Panc1 (cell line): ENCODE results near the gene ITGAV. TPM values are rescaled to one million over a fixed set of nuclear protein-coding genes. Genes with fewer than 3 reads are reported as not detected.
A peak's percentile ranks its signal among the peaks of the same experiment; 100 is the strongest.

Experiments used
- ATAC-seq: fragments of 200-7000 bp; cut with Tn5 transposase; 2 replicates; pipeline ENCODE4 v1.9.1; 2020; ENCODE audit warnings: mild to moderate bottlenecking, moderate library complexity
- BruUV-seq: library from RNA; stranded (reverse); fragments of 400-500 nt; replicated peaks from 2 replicates; lab custom pipeline; 2021; lab: Mats Ljungman, UMichigan
- CTCF ChIA-PET: fragments of 300-600 bp; sonication (Branson Sonifier 250); formaldehyde crosslinking; loops from one replicate; lab custom pipeline; 2022; ENCODE audit warnings: antibody characterized with exemption; lab: Charles Lee
- POLR2A ChIA-PET: fragments of 300-600 bp; sonication (Branson Sonifier 250); formaldehyde crosslinking; loops from one replicate; lab custom pipeline; 2022; ENCODE audit warnings: antibody characterized with exemption; lab: Charles Lee
- DNase-seq: peaks from one replicate; pipeline ENCODE4 v3.0.0-alpha.2; 2010; ENCODE audit warnings: low read depth, low spot score
- H3K27ac ChIP-seq: 2 replicates; pipeline ENCODE4 v1.5.1; 2011; ENCODE audit warnings: mild to moderate bottlenecking, low read length, inconsistent platforms
- H3K27me3 ChIP-seq: fragments of 200-500 bp; sonication (Bioruptor generic); 2 replicates; pipeline ENCODE4 v1.6.0; 2014; ENCODE audit warnings: low read length, inconsistent platforms; ENCODE audit not compliant: control insufficient read depth, insufficient read depth
- H3K36me3 ChIP-seq: fragments of 200-500 bp; sonication (Bioruptor generic); 2 replicates; pipeline ENCODE4 v1.5.1; 2014; ENCODE audit warnings: inconsistent platforms, mild to moderate bottlenecking, low read length, moderate library complexity; ENCODE audit not compliant: control insufficient read depth, insufficient read depth
- H3K4me1 ChIP-seq: 2 replicates; pipeline ENCODE4 v1.5.1; 2011; ENCODE audit warnings: inconsistent platforms, mild to moderate bottlenecking, low read length, moderate library complexity; ENCODE audit not compliant: control insufficient read depth, insufficient read depth
- H3K4me3 ChIP-seq, 2 experiments: 2 replicates each; pipeline ENCODE4 v1.5.1; 2011 to 2012; ENCODE audit warnings: low read depth in 2 of 2, low read length in 2 of 2, mild to moderate bottlenecking in 2 of 2, inconsistent platforms in 1 of 2, moderate library complexity in 1 of 2
- H3K9me3 ChIP-seq: fragments of 200-500 bp; sonication (Bioruptor generic); 2 replicates; pipeline ENCODE4 v1.5.1; 2014; ENCODE audit warnings: low read depth, mild to moderate bottlenecking, inconsistent platforms, low read length, moderate library complexity; ENCODE audit not compliant: control insufficient read depth, insufficient read depth
- POLR2AphosphoS5 ChIP-seq: IDR thresholded peaks from 2 replicates; pipeline ENCODE4 v1.6.1; 2012; ENCODE audit warnings: mild to moderate bottlenecking, low read depth, low read length, moderate library complexity
- SIN3A ChIP-seq: IDR thresholded peaks from 2 replicates; pipeline ENCODE4 v1.6.1; 2012; ENCODE audit warnings: low read depth, mild to moderate bottlenecking, low read length, moderate library complexity, borderline replicate concordance; ENCODE audit not compliant: insufficient read depth
- TCF7L2 ChIP-seq: IDR thresholded peaks from 2 replicates; pipeline ENCODE4 v1.6.1; 2011; ENCODE audit warnings: mild to moderate bottlenecking, low read depth, low read length, inconsistent platforms
- in situ Hi-C: cut with HindIII; loops from 2 replicates; pipeline ENCODE4 v1.10.0; 2016; ENCODE audit warnings: low sequenced_read_pairs, low pct_unique_long_range_greater_than_20kb
- intact Hi-C: fragments of 100-400 bp; cut with micrococcal nuclease; formaldehyde crosslinking; loops from one replicate; pipeline ENCODE4 v1.10.0; 2022; ENCODE audit not compliant: unreplicated experiment
- total RNA-seq: library from RNA; stranded (reverse); gene quantifications from one replicate; pipeline ENCODE4 v1.2.1, GENCODE V29; 2021; ENCODE audit not compliant: unreplicated experiment
- TF ChIP-seq, protein P1 (sequence below), 2 experiments: IDR thresholded peaks; 2 replicates each; pipeline ENCODE4 v1.6.1; 2011 to 2012; ENCODE audit warnings: low read depth in 2 of 2, control low read depth in 1 of 2, low read length in 1 of 2, mild to moderate bottlenecking in 1 of 2, moderate library complexity in 1 of 2; ENCODE audit not compliant: insufficient read depth in 1 of 2
- TF ChIP-seq, protein P2 (sequence below): fragments of 450-650 bp; IDR thresholded peaks from 2 replicates; pipeline ENCODE4 v1.5.1; 2017; ENCODE audit warnings: mild to moderate bottlenecking

The ITGAV gene
- total RNA-seq, 1 experiment from 2014 or later: 218 TPM

DNA sequence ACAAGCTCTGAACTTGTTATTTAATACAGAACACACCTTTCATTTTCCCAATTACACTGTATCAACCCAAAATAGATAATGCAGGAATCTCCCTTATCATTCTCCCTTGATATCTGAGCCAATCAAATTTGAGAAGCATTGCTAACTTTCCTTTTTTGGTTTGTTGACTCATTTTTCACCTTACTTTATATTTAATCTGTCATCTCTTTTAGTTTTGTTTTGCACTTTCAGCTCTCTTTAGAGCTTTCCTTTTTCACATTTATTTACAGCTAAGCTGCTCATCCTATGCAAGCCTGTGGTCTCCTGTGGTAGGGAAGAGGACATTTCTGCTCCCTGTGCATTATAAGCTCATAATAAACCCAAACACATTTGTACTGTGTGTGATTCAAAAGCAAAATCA, 50.1 kb downstream of the ITGAV start:
- H3K4me3 ChIP-seq: no peak overlapping the region
- H3K27ac ChIP-seq: no peak overlapping the region
- no peaks in the 10 kb centered on the region for H3K9me3 ChIP-seq
- H3K27me3 ChIP-seq: no peaks in the 10 kb centered on the region
- TF ChIP-seq, protein P1, sequence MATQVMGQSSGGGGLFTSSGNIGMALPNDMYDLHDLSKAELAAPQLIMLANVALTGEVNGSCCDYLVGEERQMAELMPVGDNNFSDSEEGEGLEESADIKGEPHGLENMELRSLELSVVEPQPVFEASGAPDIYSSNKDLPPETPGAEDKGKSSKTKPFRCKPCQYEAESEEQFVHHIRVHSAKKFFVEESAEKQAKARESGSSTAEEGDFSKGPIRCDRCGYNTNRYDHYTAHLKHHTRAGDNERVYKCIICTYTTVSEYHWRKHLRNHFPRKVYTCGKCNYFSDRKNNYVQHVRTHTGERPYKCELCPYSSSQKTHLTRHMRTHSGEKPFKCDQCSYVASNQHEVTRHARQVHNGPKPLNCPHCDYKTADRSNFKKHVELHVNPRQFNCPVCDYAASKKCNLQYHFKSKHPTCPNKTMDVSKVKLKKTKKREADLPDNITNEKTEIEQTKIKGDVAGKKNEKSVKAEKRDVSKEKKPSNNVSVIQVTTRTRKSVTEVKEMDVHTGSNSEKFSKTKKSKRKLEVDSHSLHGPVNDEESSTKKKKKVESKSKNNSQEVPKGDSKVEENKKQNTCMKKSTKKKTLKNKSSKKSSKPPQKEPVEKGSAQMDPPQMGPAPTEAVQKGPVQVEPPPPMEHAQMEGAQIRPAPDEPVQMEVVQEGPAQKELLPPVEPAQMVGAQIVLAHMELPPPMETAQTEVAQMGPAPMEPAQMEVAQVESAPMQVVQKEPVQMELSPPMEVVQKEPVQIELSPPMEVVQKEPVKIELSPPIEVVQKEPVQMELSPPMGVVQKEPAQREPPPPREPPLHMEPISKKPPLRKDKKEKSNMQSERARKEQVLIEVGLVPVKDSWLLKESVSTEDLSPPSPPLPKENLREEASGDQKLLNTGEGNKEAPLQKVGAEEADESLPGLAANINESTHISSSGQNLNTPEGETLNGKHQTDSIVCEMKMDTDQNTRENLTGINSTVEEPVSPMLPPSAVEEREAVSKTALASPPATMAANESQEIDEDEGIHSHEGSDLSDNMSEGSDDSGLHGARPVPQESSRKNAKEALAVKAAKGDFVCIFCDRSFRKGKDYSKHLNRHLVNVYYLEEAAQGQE (IDR thresholded peaks at IDR 0.05; ENCODE audit: insufficient read depth in 1 of 2, low read depth in 2 of 2, low read length in 1 of 2): no peak
- TF ChIP-seq, protein P2, sequence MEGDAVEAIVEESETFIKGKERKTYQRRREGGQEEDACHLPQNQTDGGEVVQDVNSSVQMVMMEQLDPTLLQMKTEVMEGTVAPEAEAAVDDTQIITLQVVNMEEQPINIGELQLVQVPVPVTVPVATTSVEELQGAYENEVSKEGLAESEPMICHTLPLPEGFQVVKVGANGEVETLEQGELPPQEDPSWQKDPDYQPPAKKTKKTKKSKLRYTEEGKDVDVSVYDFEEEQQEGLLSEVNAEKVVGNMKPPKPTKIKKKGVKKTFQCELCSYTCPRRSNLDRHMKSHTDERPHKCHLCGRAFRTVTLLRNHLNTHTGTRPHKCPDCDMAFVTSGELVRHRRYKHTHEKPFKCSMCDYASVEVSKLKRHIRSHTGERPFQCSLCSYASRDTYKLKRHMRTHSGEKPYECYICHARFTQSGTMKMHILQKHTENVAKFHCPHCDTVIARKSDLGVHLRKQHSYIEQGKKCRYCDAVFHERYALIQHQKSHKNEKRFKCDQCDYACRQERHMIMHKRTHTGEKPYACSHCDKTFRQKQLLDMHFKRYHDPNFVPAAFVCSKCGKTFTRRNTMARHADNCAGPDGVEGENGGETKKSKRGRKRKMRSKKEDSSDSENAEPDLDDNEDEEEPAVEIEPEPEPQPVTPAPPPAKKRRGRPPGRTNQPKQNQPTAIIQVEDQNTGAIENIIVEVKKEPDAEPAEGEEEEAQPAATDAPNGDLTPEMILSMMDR: no peak
- no peak for TF ChIP-seq POLR2AphosphoS5
- TF ChIP-seq TCF7L2: no peak
- TF ChIP-seq SIN3A: no peak
- ChIA-PET POLR2A (no interaction called here), CTCF (interaction anchor here (0.6 kb wide), 1 partner anchor 135 kb away, joined by 4 read pairs; no protein-coding TSS in a partner anchor)
- intact Hi-C loops: no loop called here
- H3K36me3 ChIP-seq: peaks cover 49% of the 10 kb centered on the region
- BruUV-seq: no TSS peak
- ATAC-seq (no peak), DNase-seq (no peak)
- peaks cover 4% of the 10 kb centered on the region for H3K4me1 ChIP-seq
- in situ Hi-C loops: no loop called here

DNA sequence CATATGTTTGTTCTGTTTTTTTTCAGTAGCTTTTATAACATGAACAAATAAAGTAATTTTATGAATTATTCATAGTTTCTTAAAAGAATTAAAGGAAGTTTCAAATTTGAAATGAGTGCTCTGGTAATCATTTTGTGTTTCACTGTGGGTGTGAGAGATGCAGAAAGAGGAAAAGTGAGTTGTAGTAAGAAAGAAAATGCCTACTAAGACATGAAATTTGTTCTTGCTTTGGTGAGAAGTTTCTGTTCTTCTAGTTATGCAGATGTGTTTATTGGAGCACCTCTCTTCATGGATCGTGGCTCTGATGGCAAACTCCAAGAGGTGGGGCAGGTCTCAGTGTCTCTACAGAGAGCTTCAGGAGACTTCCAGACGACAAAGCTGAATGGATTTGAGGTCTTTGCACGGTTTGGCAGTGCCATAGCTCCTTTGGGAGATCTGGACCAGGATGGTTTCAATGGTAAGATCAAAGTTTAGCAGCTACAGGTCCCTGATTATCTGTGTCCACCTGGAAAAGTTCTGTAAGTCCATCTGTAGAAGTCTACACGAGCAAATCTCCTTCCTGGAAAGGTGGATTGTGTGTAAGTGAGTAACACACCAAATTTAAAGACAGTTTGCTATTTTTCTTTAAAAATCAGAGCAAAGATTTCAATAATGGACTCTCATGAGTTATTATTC, 51.4 kb downstream of the ITGAV start:
- ATAC-seq: peak; percentile 54
- Histone ChIP-seq H3K36me3 (peaks cover 43% of the 10 kb centered on the region), H3K27ac (no peak overlapping the region), H3K4me3 (no peak overlapping the region), H3K27me3 (no peaks in the 10 kb centered on the region), H3K9me3 (no peaks in the 10 kb centered on the region), H3K4me1 (peaks cover 4% of the 10 kb centered on the region)
- no peak for TF ChIP-seq TCF7L2
- no peak for TF ChIP-seq POLR2AphosphoS5
- TF ChIP-seq SIN3A: no peak
- TF ChIP-seq, protein P1 (IDR thresholded peaks at IDR 0.05; ENCODE audit: insufficient read depth in 1 of 2, low read depth in 2 of 2, low read length in 1 of 2): no peak
- TF ChIP-seq, protein P2: no peak; the same call in 1 of the 2 replicates
- no peak for DNase-seq
- intact Hi-C loops (loop anchor here (1.0 kb wide), 1 partner anchor 137 kb away; no protein-coding TSS in a partner anchor), in situ Hi-C loops (no loop called here)
- BruUV-seq: no TSS peak
- ChIA-PET POLR2A (no interaction called here), CTCF (interaction anchor here (1.6 kb wide), 1 partner anchor 137 kb away, joined by 15 read pairs; no protein-coding TSS in a partner anchor)
